Natural killer cell (primary cell): ENCODE results near the gene EIF2S2. TPM values are rescaled to one million over a fixed set of nuclear protein-coding genes. Genes with fewer than 3 reads are reported as not detected.

Source experiments
- ATAC-seq, 3 donors: fragments of 150-1000 bp in 2 of 3; fragments of 200-7000 bp in 1 of 3; cut with Tn5 transposase; 1 replicate in 1 of 3; 2 replicates in 2 of 3; pipeline ENCODE4 v1.10.0; 2021; ENCODE audit warnings: mild to moderate bottlenecking in 2 of 3, moderate library complexity in 2 of 3
- DNase-seq, 2 donors: peaks; one replicate each; pipeline versions ENCODE4 v3.0.0 to v3.0.0-alpha.2; 2013 to 2021; ENCODE audit warnings: mixed read lengths in 1 of 2
- H3K27ac ChIP-seq: one replicate; pipeline ENCODE4 v1.5.1; 2013; ENCODE audit warnings: mild to moderate bottlenecking, low read length
- H3K27me3 ChIP-seq: one replicate; pipeline ENCODE4 v1.6.1; 2013; ENCODE audit warnings: low read length; ENCODE audit not compliant: control insufficient read depth, insufficient read depth
- H3K36me3 ChIP-seq: one replicate; pipeline ENCODE4 v1.6.1; 2013; ENCODE audit warnings: low read length; ENCODE audit not compliant: control insufficient read depth, insufficient read depth
- H3K4me1 ChIP-seq: one replicate; pipeline ENCODE4 v1.6.1; 2013; ENCODE audit warnings: low read length; ENCODE audit not compliant: control insufficient read depth, insufficient read depth
- H3K4me3 ChIP-seq: one replicate; pipeline ENCODE4 v1.5.1; 2013; ENCODE audit warnings: low read length
- H3K9me3 ChIP-seq: one replicate; pipeline ENCODE4 v1.6.1; 2013; ENCODE audit warnings: low read length; ENCODE audit not compliant: control insufficient read depth, insufficient read depth
- H3K27ac Mint-ChIP-seq, 2 donors: one replicate each; pipeline ENCODE4 v1.8.0; 2022; ENCODE audit warnings: mild to moderate bottlenecking in 2 of 2, mixed read lengths in 2 of 2, moderate library complexity in 1 of 2
- H3K27me3 Mint-ChIP-seq, 2 donors: one replicate each; pipeline ENCODE4 v1.8.0; 2022; ENCODE audit warnings: low read depth in 2 of 2, mixed read lengths in 2 of 2
- H3K36me3 Mint-ChIP-seq: one replicate; pipeline ENCODE4 v1.8.0; 2022; ENCODE audit warnings: mixed read lengths
- H3K4me1 Mint-ChIP-seq, 2 donors: one replicate each; pipeline ENCODE4 v1.8.0; 2022; ENCODE audit warnings: mixed read lengths in 2 of 2
- H3K4me3 Mint-ChIP-seq: one replicate; pipeline ENCODE4 v1.8.0; 2022; ENCODE audit warnings: mild to moderate bottlenecking, moderate library complexity, mixed read lengths
- H3K9me3 Mint-ChIP-seq, 2 donors: one replicate each; pipeline ENCODE4 v1.8.0; 2022; ENCODE audit warnings: mixed read lengths in 2 of 2
- WGBS: methylation state at CpG from one replicate; pipeline ENCODE4 v1.1.7; 2013; ENCODE audit warnings: missing lambda C conversion rate; ENCODE audit not compliant: insufficient coverage; 5-methylcytosine and 5-hydroxymethylcytosine counted together
- intact Hi-C: fragments of 100-400 bp; cut with micrococcal nuclease; formaldehyde crosslinking; loops from one replicate; pipeline ENCODE4 v1.14.2; 2022
- total RNA-seq, 4 donors: library from RNA; stranded (reverse); fragments of 120-200 nt in 1 of 4; gene quantifications; one replicate each; pipeline versions ENCODE4 v1.2.3 to v1.2.4, GENCODE V29; 2013 to 2022
- TF ChIP-seq, protein P1 (sequence below): fragments of 200-600 bp; IDR thresholded peaks from one replicate; pipeline ENCODE4 v1.8.0; 2022; ENCODE audit warnings: antibody characterized with exemption

The EIF2S2 gene
- total RNA-seq, 3 donors from 2014 or later (not counting 1 experiment from before 2014, with no cell fraction given), result 17.6 to 20.0 (median 17.6) TPM

DNA sequence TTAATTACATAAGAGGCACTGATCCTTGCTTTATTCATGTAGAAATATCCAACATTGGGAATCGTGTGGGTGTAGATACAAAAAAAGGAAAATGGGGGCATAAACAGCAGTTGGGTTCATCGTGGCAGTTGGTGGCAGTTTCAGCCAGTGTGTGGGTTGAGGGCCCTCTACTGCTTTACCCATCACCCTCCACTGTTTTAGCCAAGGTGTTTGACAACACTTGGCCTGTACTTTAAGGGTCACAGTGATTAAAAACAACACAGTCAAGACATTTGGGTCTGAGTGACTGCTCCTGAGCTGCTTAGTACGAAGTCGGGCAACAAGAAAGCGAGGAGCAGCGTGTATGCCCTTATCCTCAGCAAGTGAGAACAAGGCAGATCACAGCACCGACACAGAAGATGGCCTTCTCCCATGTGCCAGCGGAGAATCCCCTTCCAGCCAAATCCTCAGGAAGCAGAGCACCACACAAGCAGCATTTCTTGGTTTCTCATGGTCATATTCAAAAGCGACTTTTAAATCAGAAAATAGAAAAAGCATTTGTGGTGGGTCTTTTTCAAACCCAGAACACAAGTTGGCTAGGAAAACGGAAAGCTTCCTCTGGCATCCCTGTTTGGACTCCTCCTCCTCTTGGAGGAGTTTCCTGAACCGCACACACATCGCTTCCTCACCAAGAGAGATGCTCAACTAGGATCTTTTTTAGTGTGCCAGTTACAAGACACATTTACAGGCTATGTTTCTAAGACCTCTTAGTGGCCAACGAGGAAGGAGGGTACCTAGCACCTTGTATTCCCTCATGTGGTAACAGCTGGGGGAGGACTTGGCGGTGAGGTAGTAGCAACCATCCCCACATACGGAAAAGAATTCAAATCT is 23.5 kb downstream of the EIF2S2 start:
- no peak overlapping the region for H3K27ac ChIP-seq
- TF ChIP-seq, protein P1, sequence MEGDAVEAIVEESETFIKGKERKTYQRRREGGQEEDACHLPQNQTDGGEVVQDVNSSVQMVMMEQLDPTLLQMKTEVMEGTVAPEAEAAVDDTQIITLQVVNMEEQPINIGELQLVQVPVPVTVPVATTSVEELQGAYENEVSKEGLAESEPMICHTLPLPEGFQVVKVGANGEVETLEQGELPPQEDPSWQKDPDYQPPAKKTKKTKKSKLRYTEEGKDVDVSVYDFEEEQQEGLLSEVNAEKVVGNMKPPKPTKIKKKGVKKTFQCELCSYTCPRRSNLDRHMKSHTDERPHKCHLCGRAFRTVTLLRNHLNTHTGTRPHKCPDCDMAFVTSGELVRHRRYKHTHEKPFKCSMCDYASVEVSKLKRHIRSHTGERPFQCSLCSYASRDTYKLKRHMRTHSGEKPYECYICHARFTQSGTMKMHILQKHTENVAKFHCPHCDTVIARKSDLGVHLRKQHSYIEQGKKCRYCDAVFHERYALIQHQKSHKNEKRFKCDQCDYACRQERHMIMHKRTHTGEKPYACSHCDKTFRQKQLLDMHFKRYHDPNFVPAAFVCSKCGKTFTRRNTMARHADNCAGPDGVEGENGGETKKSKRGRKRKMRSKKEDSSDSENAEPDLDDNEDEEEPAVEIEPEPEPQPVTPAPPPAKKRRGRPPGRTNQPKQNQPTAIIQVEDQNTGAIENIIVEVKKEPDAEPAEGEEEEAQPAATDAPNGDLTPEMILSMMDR, result no peak
- WGBS, result 94% methylated on average over 14 of the region's 15 CpGs

DNA sequence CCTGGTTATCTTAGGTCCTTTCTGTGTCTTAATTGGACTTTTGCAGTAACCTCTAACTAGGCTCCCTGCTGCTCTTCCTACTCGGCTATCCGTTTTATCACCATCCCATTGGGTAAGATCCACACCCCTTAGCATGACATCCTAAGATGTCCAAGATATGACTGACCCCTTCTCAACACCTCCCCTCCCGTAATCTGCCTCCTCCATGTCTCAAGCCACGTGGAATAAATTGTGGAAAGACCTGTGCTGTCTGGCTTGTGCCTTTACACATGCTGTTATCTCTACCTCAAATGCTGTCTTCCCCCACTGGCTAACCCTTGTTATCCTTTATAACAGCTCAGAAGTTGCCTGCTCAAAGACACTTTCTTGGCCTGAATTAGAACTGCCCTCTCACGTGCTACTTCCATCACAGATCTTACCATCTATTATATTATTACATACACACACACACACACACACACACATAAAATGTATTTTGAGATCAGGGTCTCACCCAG is 26.5 kb downstream of the EIF2S2 start:
- ATAC-seq (no peak), DNase-seq (no peak)
- intact Hi-C loops, result no loop called here
- Histone ChIP-seq H3K4me3 (no peak overlapping the region), H3K27me3 (no peaks in the 10 kb centered on the region), H3K4me1 (no peaks in the 10 kb centered on the region), H3K27ac (no peak overlapping the region), H3K36me3 (peaks cover 64% of the 10 kb centered on the region), H3K9me3 (no peaks in the 10 kb centered on the region)
- Mint-ChIP-seq H3K9me3 (no peaks in the 10 kb centered on the region), H3K27ac (peak overlapping the region; percentile 50 to 58), H3K36me3 (no peaks in the 10 kb centered on the region), H3K4me1 (peaks cover 31 to 44% of the 10 kb centered on the region in 2 donors), H3K27me3 (no peaks in the 10 kb centered on the region), H3K4me3 (no peak overlapping the region)
- TF ChIP-seq, protein P1, result no peak
- WGBS, result 96% methylated on average over 5 of the region's 5 CpGs

More for the DNA sequence above, 23.5 kb downstream of the EIF2S2 start:
- Mint-ChIP-seq H3K4me3 (no peak overlapping the region), H3K9me3 (no peaks in the 10 kb centered on the region), H3K27me3 (no peaks in the 10 kb centered on the region), H3K27ac (peak overlapping the region; percentile 45 to 73), H3K4me1 (peaks cover 21 to 30% of the 10 kb centered on the region in 2 donors), H3K36me3 (peaks cover 11% of the 10 kb centered on the region)
- DNase-seq (no peak), ATAC-seq (no peak)
- no peaks in the 10 kb centered on the region for H3K27me3 ChIP-seq
- H3K4me1 ChIP-seq, result no peaks in the 10 kb centered on the region
- H3K9me3 ChIP-seq, result no peaks in the 10 kb centered on the region
- H3K36me3 ChIP-seq, result peaks cover 67% of the 10 kb centered on the region
- intact Hi-C loops, result no loop called here
- H3K4me3 ChIP-seq, result no peak overlapping the region

DNA sequence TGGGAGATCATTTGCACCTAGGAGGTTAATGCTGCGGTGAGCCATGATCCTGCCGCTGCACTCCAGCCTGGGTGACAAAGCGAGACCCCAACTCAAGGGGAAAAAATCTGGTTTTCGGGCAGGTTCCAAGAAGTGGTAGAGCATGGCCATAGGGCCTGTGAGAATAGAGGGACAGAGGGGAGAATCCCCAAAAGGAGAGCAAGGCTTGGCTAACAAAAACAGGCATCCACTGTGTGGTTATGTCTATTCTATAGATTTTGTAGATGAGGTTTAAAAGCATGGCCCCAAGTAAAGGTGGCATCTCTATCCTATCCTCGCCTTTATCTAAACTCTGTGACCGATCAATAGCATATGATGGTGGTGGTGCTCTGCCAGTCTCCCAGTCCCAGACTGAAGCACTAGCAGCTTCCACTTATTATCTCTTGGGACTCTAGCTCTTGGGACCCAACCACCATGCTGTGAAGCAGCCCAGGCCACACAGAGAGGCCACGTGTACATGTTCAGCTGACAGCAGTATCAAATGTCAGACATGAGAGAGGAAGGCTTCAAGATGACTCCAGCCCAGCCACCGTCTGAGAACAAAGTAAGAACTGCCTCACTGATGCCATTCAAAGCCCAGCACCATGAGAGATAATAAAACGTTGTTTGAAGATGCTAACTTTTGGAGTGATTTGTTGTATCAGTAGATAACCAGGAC is 27.7 kb downstream of the EIF2S2 start:
- DNase-seq (no peak), ATAC-seq (no peak)
- H3K4me1 Mint-ChIP-seq, result peaks cover 35 to 39% of the 10 kb centered on the region in 2 donors
- intact Hi-C loops, result no loop called here
- no peaks in the 10 kb centered on the region for H3K27me3 Mint-ChIP-seq
- H3K27ac Mint-ChIP-seq, result peak overlapping the region; percentile 43 to 68
- no peak overlapping the region for H3K27ac ChIP-seq
- H3K4me3 ChIP-seq, result no peak overlapping the region
- TF ChIP-seq, protein P1, result no peak
- no peaks in the 10 kb centered on the region for H3K36me3 Mint-ChIP-seq
- WGBS, result 95% methylated on average over 9 of the region's 9 CpGs
- no peaks in the 10 kb centered on the region for H3K9me3 ChIP-seq
- no peaks in the 10 kb centered on the region for H3K9me3 Mint-ChIP-seq
- peak overlapping the region; percentile 13 for H3K4me3 Mint-ChIP-seq
- H3K36me3 ChIP-seq, result peaks cover 62% of the 10 kb centered on the region
- H3K27me3 ChIP-seq, result no peaks in the 10 kb centered on the region
- H3K4me1 ChIP-seq, result no peaks in the 10 kb centered on the region
